Endothelial cell of umbilical vein (primary cell): ENCODE data around the gene DLGAP1.

Experiments
- CTCF ChIP-seq, 2 donors: IDR thresholded peaks; 1 replicate in 1 of 2; 2 replicates in 1 of 2; pipeline ENCODE4 v1.5.1; 2011; ENCODE audit warnings: low read length in 2 of 2, mild to moderate bottlenecking in 2 of 2, moderate library complexity in 2 of 2, control low read depth in 1 of 2, inconsistent platforms in 1 of 2, low read depth in 1 of 2; ENCODE audit not compliant: insufficient read depth in 1 of 2; ENCODE audit errors: extremely low read depth in 1 of 2
- EZH2 ChIP-seq: IDR thresholded peaks from 2 replicates; pipeline ENCODE4 v1.6.1; 2012; ENCODE audit warnings: borderline replicate concordance, low read depth, mild to moderate bottlenecking, moderate library complexity, low read length, inconsistent platforms; ENCODE audit not compliant: severe bottlenecking
- FOS ChIP-seq: IDR thresholded peaks from 2 replicates; pipeline ENCODE4 v1.6.1; 2011; ENCODE audit warnings: mild to moderate bottlenecking, low read length, moderate library complexity, borderline replicate concordance; ENCODE audit not compliant: insufficient read depth
- GATA2 ChIP-seq: IDR thresholded peaks from 2 replicates; pipeline ENCODE4 v1.7.0; 2011; ENCODE audit warnings: low read depth, mild to moderate bottlenecking, moderate library complexity, mixed read lengths, low read length; ENCODE audit not compliant: insufficient read length, insufficient read depth
- JUN ChIP-seq: IDR thresholded peaks from 2 replicates; pipeline ENCODE4 v1.6.1; 2011; ENCODE audit warnings: borderline replicate concordance, low read depth; ENCODE audit not compliant: insufficient read length, insufficient read depth
- MAX ChIP-seq: IDR thresholded peaks from 2 replicates; pipeline ENCODE4 v1.6.1; 2011; ENCODE audit not compliant: insufficient read depth, insufficient read length
- MYC ChIP-seq: IDR thresholded peaks from one replicate; pipeline ENCODE4 v1.6.1; 2011; ENCODE audit warnings: mild to moderate bottlenecking, low read depth, low read length
- POLR2A ChIP-seq: IDR thresholded peaks from 2 replicates; pipeline ENCODE4 v1.6.1; 2012; ENCODE audit warnings: low read depth, mild to moderate bottlenecking, control low read depth, low read length
- POLR2AphosphoS5 ChIP-seq: IDR thresholded peaks from 2 replicates; pipeline ENCODE4 v1.6.1; 2012; ENCODE audit warnings: low read depth, mild to moderate bottlenecking, control low read depth, low read length, moderate library complexity; ENCODE audit not compliant: insufficient read depth

DNA sequence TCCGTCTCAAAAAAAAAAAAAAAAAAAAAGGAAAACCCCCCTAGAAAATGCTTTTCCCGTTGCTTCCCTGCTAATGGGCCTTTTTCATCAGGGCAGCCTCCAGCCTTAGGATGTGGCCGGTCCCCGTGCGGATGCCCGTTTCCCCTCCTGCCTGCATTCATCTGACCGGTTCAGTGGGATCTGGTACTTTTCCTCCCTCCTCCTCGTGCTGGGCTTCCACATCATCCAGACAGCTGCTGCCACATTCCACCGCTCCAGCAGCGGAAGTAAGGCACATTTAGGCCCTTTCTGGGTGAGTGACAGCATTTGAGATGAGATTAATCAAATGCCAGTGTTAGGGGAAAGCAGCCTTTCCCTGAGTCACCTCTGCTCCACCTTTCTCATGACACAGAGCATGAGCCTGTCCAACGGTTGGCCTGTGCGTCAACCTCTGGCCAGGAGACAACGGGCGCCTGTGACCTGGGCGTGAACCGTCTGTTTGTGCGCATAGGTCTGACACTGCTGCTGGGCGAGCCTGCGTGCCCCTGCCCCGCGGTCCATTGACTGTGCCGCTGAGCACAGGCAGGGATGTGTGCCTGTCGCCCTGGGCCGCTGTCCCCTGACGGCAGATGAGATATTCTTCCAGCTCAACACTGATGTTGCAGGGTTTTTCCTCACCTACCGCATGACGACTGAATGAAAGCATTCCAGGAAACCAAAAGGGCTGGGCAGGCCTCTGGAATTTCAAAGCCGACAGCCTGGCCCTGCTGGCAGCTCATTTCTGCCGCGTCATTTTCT is 831.1 kb downstream of the DLGAP1 start:
- TF ChIP-seq POLR2A (peak; percentile 50), CTCF (IDR thresholded peaks at IDR 0.05; ENCODE audit: extremely low read depth in 1 of 2, insufficient read depth in 1 of 2, low read depth in 1 of 2, low read length in 2 of 2) (no peak), POLR2AphosphoS5 (peak; percentile 55), JUN (peak; percentile 44), EZH2 (no peak), MAX (peak; percentile 25), MYC (no peak), FOS (peak; percentile 52), GATA2 (peak; percentile 27)
